NCI-H226 (cell line): ENCODE results near the gene EPHB2.
"Not testable (repeated sequence)": the region's sequence is repeated elsewhere in the genome, so short reads cannot be mapped to it uniquely, and the experiment has no call there.

Source experiments
- DNase-seq: peaks from one replicate; pipeline ENCODE4 v3.0.0-alpha.2; 2015

The EPHB2 gene

DNA sequence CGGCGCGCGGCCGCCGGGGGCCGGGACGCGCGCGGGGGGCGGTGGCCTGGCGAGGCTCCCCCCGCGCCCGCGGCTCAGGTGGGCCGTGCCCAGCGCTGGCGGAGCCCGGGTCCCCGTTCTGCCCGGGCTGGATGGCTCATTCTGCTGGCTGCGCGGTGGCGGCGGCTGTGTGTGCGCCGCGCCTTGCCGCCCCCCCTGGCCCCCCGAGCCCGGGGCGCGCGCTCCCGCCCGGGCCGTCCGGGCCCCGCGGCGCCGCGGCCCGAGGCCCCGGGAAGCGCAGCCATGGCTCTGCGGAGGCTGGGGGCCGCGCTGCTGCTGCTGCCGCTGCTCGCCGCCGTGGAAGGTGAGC is at the start of gene EPHB2:
Gene EPHB2, plus strand, starts transcription at position 139 of the 349 bp plus-strand sequence. Its CDS starts 144 bp downstream, at position 283.
- peak; percentile 5 for DNase-seq

DNA sequence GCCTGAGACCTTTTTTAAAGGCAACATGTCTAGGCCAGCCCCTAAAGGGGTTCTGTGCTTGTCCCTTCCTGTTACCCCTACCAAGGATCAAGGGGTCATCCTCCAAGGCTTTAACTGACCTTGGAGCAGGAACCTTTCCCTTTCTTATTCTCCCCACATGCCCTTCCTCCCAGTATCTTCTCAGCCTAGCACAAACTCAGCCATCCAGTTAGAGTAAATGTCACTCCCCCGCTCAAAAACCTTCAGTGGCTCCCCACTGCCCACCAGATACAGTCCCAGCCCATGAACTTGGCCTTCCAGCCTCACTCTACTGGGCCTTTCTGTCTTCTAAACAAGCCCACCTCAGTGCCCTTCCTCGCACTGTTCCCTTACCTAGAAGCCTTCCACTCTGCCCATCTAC is 48.8 kb upstream of the EPHB2 start:
- no peak for DNase-seq

DNA sequence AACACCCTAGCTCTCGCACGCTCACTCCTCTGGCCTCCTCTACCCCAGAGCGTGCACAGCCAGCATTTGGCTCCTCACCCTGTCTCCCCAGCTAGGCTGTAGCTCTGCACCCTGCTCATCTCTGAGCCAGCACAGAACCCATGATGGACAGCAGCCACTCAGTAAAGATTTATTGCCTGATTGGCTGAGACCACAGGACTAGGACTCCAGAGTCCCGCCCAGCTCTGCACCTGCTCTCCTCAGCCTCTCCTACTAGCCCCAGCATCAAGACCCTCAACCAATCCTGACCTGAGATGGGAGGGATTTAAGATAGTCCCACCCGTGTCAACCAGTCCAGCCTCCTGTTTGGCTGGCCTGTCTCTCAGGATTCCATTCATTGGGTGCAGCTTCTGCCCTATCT is 48.3 kb upstream of the EPHB2 start:
- peak; percentile 54 for DNase-seq

DNA sequence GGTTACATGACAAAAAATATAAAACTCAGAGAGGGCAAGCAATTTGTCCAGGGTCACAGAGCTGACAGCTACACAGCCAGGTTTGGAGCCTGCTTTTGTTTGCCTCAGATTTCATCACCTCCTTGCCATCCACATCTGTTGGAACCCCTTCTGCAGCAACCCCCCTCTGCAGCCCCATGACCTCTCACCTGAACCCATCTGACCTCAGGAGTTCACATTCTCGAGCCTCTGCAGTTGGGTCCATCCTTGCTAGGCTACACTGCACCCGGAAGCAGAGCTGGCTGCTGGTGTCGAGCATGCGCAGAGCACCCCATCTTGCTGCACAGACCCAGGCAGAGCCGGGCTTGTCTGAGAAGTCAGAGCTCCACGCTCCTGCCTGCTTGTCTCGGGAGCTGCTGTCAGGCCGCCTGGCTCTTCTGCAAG is 47.6 kb upstream of the EPHB2 start:
- no peak for DNase-seq

DNA sequence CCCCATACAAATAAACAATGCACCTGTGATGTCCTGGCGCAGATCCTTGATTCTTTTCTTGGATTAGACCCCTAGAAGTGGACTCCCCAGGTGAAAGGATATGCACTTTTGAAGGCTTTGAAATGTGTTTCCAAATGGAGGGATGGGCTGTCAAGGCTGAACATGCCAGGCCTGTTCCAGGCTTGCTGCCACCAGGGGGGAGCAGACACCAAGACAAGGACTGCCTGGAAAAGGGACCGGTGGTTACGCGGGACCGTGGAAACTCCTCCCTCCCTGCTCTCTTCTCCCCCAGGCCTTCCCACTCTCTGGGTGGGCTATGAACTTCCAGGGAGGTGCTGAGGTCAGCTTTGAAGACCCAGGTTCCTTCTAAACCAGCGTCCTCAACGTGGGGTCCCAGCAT is 44.9 kb upstream of the EPHB2 start:
- DNase-seq: no peak

DNA sequence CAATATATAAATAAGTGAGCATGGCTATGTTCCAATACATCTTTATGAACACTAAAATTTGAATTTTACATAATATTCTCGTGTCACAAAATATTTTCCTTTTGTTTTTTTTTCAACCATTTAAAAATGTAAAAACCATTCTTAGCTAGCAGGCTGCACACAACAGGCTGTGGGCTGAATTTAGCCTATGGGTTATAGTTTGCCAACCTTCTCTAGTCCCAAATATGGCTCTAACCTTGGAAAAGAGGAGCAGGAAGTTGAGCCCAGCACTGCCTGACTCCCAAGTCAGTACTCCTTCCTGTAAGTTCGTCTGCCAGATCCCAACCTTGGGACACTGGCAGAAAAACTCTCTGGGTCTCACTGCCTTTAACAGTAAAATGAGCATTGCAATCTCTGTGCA is 44.2 kb upstream of the EPHB2 start:
- DNase-seq: no peak

DNA sequence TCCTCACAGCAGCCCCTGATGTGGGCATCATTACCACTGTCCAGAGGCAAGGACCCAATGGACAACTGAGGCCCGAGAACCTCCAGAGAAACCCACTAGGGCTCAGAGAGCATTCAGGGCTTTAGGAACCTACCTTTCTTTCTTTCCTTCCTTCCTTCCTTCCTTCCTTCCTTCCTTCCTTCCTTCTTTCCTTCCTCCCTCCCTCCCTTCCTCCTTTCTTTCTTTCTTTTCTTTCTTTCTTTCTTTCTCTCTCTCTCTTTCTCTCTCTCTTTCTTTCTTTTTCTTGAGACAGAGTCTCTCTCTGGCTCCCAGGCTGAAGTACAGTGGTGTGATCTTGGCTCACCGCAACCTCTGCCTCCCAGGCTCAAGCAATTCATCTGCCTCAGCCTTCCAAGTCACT is 41.8 kb upstream of the EPHB2 start:
- DNase-seq: not testable (repeated sequence)

DNA sequence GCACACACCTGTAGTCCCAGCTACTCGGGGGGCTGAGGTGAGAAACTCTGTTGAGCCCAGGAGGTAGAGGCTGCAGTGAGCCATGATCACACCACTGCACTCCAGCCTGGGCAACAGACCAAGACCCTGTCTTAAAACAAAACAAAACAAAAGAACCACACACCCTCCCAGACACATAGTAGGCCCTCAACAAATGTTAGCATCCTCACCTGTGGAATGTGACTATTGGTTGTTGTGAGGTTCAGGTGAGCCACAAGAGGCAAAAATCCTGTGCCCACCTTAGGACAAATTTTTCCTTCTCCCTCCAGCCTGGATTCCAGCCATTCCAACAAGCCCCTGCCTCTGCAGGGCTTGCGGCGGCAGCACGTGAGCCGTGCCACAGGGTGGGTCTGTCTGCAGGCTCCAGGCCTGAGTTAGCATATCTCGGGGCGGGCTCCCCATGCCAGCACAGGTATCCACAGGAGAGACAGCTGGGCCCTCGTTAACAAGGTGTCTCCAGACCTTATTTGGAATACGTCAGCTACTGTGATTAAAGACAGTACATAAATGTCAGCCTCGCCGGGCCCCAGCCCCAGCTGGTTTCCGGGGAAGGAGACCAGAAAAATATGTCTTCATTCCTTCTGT is 40.2 kb upstream of the EPHB2 start:
- no peak for DNase-seq

DNA sequence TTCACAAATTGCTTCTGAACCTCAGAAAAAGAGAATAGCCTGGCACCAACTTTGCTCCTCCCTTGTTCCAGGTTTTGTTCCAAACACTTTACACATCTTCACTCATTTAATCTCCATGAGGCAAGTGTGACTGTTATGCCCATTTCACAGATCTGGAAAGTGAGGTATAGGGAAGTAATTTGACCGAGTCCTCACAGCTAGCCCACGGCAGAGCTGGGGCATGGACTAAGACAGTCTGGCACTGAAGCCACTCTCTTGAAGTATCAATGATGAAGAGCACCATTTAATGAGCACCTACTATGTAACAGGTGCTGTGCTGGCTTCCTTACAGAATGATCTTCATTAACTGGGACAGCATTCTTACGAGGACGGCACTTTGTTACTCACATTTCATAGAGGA is 38.6 kb upstream of the EPHB2 start:
- no peak for DNase-seq

DNA sequence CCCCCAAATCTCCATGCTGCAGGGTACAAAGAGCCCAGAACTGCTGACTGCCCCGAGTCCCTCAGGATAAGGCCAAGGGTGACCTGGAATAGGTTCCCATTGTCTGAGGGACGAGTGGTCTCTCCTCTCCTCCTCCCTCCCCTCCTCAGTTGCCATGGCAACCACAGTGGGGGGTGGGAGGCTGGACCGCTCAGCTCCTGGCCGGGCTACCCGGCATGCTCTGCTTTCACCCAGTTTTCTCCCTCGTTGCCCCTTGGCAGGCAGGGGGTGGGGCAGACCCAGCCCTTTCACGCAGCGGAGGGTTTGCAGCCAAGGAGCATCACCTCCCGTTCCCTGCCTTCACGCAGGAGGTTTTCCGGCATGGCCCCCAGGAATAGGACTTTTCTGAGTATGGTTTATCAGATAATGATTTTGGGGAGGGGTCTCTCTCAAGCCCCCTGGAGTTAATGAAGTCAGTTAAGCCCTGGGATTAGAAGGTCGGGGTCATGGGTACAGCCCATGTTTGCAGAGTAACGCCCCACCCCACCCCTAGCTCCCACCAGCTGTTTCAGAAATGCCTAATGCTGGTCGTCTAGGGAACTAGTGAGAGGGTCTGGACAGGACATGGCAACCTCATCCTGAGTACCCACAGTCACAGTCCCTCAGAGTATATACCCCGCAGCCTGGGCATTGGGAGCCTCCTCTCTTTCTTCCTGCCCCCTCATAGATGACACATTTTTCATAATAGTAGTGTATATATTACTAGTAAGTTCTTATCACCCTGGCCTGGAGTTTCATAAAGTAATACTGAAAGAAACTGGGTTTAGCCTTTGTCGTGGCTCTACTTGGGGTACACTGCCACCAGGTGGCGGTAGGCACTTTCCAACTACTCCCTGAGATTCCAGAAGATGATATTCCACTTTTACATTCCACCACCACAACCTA is 36.9 kb upstream of the EPHB2 start:
- DNase-seq: peak; percentile 43

DNA sequence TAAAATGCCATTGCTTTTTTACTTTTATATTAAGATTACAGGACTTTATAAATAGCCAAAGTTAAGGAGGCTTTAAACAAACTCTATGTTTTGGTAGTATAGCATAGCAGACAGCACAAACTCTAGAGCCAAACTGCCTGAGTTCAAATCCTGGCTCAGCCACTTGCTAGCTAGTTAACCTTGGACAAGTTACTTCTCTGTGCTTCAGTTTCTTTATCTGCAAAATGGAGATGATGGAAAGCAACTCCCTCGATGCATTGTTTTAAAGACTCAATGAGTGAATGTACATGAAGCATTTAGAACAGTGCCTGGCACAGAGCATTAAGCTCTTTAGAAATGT is 36.3 kb upstream of the EPHB2 start:
- DNase-seq: no peak

DNA sequence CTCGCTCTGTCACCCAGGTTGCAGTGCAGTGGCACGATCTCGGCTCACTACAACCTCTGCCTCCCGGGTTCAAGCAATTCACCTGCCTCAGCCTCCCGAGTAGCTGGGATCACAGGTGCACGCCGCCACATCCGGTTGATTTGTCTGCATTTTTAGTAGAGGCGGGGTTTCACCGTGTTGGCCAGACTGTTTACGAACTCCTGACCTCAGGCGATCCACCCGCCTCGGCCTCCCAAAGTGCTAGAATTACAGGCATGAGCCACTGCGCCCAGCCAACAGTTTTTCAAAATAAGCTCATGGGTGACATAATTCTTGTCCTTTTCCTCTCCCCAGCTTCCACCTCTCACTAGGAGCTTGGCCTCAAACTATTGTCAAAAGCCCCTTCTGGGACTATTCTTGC is 34.5 kb upstream of the EPHB2 start:
- not testable (repeated sequence) for DNase-seq

DNA sequence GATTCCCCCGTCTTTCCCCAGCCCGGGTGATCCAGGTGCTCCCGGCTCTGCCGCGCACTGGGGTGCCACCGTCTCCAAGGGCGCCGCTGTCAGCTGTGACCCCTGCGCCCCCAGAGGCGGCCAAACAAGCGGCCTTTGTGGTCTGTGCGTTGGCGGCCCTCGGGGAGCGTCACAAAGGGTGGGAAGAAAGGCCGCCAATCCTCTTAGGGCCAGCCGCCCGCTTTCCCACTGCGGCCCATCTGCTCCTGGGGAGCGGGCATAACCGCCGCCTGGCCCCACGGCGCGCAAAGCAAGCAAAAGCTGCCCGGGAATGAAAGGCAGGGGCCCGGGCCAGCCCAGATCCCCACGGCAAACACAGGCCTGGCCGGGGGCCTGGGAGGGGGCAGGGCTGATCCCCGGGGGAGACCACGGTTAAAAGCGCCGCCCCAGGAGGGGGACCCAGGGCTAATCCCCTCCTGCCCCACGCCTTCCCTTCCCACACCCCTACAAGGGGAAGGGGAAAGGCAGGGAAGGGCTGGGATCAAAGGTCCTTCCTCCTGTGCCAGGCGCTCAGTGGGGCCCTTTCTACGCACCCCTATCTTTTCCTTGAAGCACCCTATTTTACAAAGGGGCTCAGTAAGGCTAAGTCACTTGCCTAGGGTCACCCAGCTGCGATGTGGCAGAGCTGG is 33.6 kb upstream of the EPHB2 start:
- no peak for DNase-seq

DNA sequence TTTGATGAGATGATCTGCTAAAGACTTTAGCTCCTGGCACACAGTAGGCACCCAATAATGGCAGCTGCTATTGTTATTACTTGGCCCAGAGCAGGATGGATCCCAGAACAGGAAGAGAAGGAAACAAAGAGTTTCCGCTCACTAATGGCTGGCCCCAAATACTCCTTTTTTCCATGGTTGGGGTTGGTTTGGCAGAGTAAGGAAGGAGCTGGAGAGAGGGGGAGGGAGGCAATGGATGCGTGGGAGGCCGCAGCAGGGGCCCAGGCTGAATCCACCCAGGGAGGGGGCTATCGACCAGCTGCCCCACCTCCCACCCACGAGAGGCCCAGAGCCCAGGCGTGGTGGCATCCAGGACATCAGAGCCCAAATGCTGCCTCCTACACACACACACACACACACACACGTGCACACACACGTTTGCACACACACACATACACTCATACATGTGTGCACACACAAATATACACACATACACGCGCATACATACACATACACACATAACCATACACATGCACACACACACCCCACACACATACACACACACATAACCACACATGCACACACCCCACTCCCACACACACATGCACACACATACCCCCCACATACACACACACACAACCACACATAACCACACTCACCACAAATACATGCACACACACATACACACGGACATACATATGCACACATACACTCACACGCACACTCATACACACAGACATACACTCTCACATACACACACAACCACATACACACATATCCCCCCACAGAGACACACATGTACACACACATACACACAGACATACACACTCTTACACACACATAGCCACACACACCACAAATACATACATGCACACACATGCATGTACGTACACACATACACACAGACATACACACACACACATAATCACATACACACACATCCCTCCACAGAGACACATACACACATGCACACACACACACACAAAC is 32.4 kb upstream of the EPHB2 start:
- DNase-seq: no peak

DNA sequence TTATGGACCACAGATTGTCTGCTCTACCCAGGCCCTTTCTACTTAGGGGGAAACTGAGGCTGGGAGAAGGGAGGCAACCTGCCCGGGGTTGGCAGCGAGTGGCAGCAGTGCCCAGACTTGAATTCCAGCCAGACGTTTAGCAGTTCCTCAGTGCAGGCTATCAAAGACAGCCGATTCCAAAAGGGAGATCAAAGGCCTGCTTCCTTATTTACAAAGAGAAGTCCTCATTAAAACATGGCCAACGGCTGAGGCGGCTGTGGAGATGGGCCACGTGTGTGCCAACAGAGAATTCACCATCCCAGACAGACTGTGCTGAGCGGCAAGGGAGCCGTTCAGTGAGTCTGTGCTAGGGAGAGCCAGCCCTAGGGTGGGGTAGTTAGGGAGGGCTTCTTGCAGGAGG is 29.9 kb upstream of the EPHB2 start:
- no peak for DNase-seq

DNA sequence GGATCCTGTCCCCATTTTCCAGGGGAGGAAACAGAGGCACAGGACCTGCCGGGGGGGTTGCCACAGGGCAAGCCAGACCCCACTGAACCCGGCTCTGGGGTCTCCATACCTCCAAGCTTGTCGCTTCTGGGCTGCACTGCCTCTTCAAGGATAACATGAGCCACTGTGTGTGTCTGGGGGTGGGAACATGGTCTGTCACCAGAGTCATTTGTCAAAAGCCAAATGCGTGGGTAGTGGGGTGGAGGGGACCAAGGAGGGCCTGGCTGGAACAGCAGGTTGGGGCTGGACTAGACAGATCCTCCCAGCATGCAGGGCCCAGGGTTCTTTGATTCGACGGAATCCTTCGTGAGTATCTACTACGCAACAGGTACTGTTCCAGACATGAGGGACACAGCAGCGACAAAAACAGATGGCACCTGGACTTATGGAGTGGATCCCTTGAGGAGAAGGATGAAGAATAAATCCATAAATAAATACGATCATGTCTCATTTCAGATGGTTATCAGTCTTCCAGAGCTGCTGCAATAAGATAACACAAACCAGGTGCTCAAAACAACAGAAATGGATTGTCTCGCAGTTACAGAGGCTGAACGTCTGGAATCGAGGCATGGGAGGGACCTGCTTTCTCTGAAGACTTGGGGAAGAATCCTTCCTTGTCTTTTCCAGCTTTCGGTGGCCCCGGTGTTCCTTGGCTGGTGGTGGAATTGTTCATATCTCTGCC is 28.9 kb upstream of the EPHB2 start:
- DNase-seq: no peak

DNA sequence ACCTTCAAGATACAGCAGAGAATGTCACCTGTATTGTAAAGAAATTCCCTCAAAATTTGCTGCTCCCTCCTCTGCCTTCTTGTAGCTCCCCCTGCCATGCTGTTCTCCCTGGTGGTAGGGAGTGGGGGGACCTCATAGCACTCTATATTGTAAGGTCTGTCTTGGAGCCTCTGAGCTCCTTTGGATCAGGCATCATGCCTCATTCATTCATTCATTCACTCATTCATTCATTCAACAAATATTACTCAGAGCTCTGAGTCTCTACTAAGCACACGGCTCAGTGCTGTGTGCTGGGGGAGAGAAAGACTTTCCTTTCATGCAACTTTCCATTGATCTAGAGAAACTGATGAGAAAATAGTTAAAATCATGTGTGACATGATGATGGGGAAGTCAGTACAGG is 27.1 kb upstream of the EPHB2 start:
- no peak for DNase-seq

DNA sequence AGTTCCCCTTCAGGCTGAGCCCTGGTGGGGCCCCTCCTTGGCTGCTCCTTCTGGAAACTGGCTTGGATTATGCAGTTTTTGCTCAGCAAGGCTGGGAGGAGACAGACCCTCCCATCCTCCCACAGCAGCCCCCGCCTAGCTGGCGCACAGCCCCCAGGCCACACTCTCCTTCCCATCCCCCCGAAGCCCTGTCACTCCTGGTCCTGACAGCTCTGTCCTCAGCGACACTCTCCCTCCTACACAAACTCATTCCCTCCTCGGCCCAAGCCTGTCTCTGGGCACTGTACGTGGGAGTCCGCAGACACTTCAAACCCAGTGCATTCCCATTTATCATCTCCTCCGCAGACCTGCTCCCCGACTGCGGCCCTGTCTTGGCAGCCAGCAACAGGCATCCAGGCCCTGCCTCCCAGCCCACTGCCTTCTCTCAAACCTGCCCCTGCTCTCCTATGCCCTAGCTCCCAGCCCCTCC is 25.0 kb upstream of the EPHB2 start:
- peak; percentile 69 for DNase-seq

DNA sequence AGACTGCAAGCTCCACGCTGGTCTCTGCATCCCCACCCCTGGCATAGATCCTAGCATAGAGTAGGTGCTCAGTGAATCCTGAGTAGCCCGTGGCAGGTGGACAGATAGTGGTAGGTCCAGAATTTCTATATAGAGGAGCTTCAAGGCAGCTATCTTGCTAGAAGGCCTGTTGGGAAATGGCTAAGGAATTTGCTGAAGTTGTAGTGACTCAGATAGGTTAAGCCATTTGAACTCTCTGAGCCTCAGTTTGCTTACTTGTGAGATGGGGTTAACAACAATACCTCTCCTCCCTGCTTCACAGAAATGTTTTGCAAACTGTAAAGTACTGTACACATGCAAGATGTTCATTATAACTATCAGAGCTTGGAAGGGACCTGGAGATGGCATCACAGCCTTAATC is 23.4 kb upstream of the EPHB2 start:
- peak; percentile 25 for DNase-seq

DNA sequence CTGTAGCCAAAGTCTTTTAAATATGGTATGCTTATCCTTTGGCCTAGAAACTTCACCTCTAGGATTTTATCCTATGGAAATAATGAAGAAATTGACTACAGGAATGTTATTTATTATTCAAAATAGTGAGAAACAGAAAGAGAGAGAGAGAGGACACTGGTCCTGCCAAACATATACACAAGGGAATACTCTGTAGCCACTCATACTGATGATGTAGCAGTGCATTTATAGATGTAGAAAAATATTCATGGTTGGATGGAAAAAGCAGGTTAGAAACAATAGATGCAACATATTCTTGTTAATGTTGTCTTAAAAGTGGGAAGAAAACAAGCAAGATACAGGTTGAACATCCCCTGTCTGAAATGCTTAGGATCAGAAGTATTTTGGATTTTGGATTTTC is 22.2 kb upstream of the EPHB2 start:
- no peak for DNase-seq

DNA sequence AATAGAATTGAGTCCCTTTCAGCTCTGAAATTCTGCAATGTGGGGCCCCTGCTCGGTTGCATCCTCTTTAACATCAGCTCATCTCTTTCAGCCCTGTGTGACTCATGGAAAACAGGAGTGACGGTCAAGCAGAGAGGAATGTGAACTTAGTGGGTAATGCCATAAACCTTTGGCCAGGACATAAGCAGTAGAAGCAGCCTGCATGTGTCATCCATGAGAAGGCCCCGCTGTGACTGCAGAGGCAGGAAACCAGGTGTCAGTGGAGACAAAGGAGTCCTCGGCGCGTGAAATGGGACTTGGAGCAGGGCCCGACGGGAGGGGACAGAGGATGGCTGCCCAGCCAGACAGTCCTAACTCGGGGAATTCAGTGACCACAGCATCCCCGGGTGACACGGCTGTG is 21.1 kb upstream of the EPHB2 start:
- peak; percentile 76 for DNase-seq
